ENCODE data around the gene ZC3H18. TPM values are rescaled to one million over a fixed set of nuclear protein-coding genes. Genes with fewer than 3 reads are reported as not detected.
A peak's percentile ranks its signal among the peaks of the same experiment; 100 is the strongest.

The ZC3H18 gene
- polyA plus RNA-seq, 3 donors = 5.5 to 36.4 (median 6.8) TPM

GRCh38 chr16:88588754-88589153 is 18.6 kb downstream of the ZC3H18 start:
- H3K9ac ChIP-seq (ENCODE audit: insufficient read depth, low read length, poor library complexity, severe bottlenecking) = no peak overlapping the region
- H3K9me3 ChIP-seq (replicated peaks in 1 of 2; ENCODE audit: control insufficient read depth in 1 of 2, insufficient read depth in 1 of 2, low read length in 2 of 2) = no peaks in the 10 kb centered on the region
- peaks cover 60% of the 10 kb centered on the region for H4K20me1 ChIP-seq (ENCODE audit: insufficient read depth, low read length)
- intact Hi-C loops (cut with micrococcal nuclease) = no loop called here
- no peaks in the 10 kb centered on the region for H3K27me3 ChIP-seq (ENCODE audit: control insufficient read depth in 2 of 2, insufficient read depth in 2 of 2, low read length in 2 of 2)
- H3K36me3 Mint-ChIP-seq = peaks cover 67 to 86% of the 10 kb centered on the region in 2 donors
- H2AFZ ChIP-seq (ENCODE audit: insufficient read depth, low read depth, low read length, poor library complexity, severe bottlenecking) = no peak overlapping the region
- H3K36me3 ChIP-seq (replicated peaks in 1 of 2; ENCODE audit: control insufficient read depth in 1 of 2, insufficient read depth in 2 of 2, low read length in 2 of 2) = peaks cover 59 to 79% of the 10 kb centered on the region in 2 donors
- peak overlapping the region in 2 of 7 donors; percentile 44 to 62 for H3K27ac Mint-ChIP-seq
- WGBS (ENCODE audit: insufficient coverage) = 94% methylated on average over 3 of the region's 6 CpGs
- peaks cover 13 to 15% of the 10 kb centered on the region in 2 donors for H3K4me1 ChIP-seq (ENCODE audit: control insufficient read depth in 1 of 2, insufficient read depth in 2 of 2, low read length in 2 of 2)
- DNase-seq = no peak
- no peak overlapping the region for H3K27ac ChIP-seq (ENCODE audit: low read depth in 1 of 2, low read length in 2 of 2)
- no peak overlapping the region for H3K4me3 ChIP-seq (replicated peaks in 1 of 3; ENCODE audit: low read depth in 2 of 3, low read length in 3 of 3)
- peaks cover 35% of the 10 kb centered on the region for H3K79me2 ChIP-seq (ENCODE audit: insufficient read depth, low read length)
- H3K9me3 Mint-ChIP-seq = peaks cover 0 to 3% (median 0%) of the 10 kb centered on the region in 7 donors
- no peaks in the 10 kb centered on the region for H3K27me3 Mint-ChIP-seq (ENCODE audit: low read depth in 3 of 3)
- peaks cover 10% of the 10 kb centered on the region for H3K4me1 Mint-ChIP-seq
- no peak for TF ChIP-seq CTCF (IDR thresholded peaks at IDR 0.05)
- no peak overlapping the region for H3K4me3 Mint-ChIP-seq
- H3K4me2 ChIP-seq (replicated peaks; ENCODE audit: extremely low read depth, low read length, poor library complexity, severe bottlenecking) = no peak overlapping the region

GRCh38 chr16:88589441-88589840 is 19.2 kb downstream of the ZC3H18 start:
- H3K27ac Mint-ChIP-seq = peak overlapping the region in 2 of 7 donors; percentile 10 to 44
- peaks cover 10% of the 10 kb centered on the region for H3K4me1 Mint-ChIP-seq
- intact Hi-C loops (cut with micrococcal nuclease) = no loop called here
- no peak overlapping the region for H3K4me3 ChIP-seq (replicated peaks in 1 of 3; ENCODE audit: low read depth in 2 of 3, low read length in 3 of 3)
- H3K27me3 Mint-ChIP-seq (ENCODE audit: low read depth in 3 of 3) = no peaks in the 10 kb centered on the region
- no peaks in the 10 kb centered on the region for H3K9me3 ChIP-seq (replicated peaks in 1 of 2; ENCODE audit: control insufficient read depth in 1 of 2, insufficient read depth in 1 of 2, low read length in 2 of 2)
- H3K27me3 ChIP-seq (ENCODE audit: control insufficient read depth in 2 of 2, insufficient read depth in 2 of 2, low read length in 2 of 2) = no peaks in the 10 kb centered on the region
- DNase-seq = no peak
- H3K9me3 Mint-ChIP-seq = peaks cover 0 to 3% (median 0%) of the 10 kb centered on the region in 7 donors
- no peak for TF ChIP-seq CTCF (IDR thresholded peaks at IDR 0.05)
- H4K20me1 ChIP-seq (ENCODE audit: insufficient read depth, low read length) = peaks cover 55% of the 10 kb centered on the region
- H3K9ac ChIP-seq (ENCODE audit: insufficient read depth, low read length, poor library complexity, severe bottlenecking) = no peak overlapping the region
- H3K36me3 Mint-ChIP-seq = peaks cover 68 to 86% of the 10 kb centered on the region in 2 donors
- H3K4me3 Mint-ChIP-seq = no peak overlapping the region
- H3K36me3 ChIP-seq (replicated peaks in 1 of 2; ENCODE audit: control insufficient read depth in 1 of 2, insufficient read depth in 2 of 2, low read length in 2 of 2) = peaks cover 62 to 79% of the 10 kb centered on the region in 2 donors
- H3K79me2 ChIP-seq (ENCODE audit: insufficient read depth, low read length) = peaks cover 33% of the 10 kb centered on the region
- no peak overlapping the region for H2AFZ ChIP-seq (ENCODE audit: insufficient read depth, low read depth, low read length, poor library complexity, severe bottlenecking)
- no peak overlapping the region for H3K4me2 ChIP-seq (replicated peaks; ENCODE audit: extremely low read depth, low read length, poor library complexity, severe bottlenecking)
- H3K27ac ChIP-seq (ENCODE audit: low read depth in 1 of 2, low read length in 2 of 2) = no peak overlapping the region
- H3K4me1 ChIP-seq (ENCODE audit: control insufficient read depth in 1 of 2, insufficient read depth in 2 of 2, low read length in 2 of 2) = peaks cover 13 to 15% of the 10 kb centered on the region in 2 donors
- WGBS (ENCODE audit: insufficient coverage) = 91% methylated on average over 11 of the region's 11 CpGs

Measured in CD14-positive monocyte (primary cell).